WTC11 (cell line): ENCODE data around the gene OBP2B.

Source experiments
- ELF4 ChIP-seq: sonication (generic); formaldehyde crosslinking; IDR thresholded peaks from 2 replicates; pipeline ENCODE4 v1.8.1; 2022; ENCODE audit warnings: low read depth, mild to moderate bottlenecking, moderate library complexity, missing genetic modification reagents
- EMX1 ChIP-seq: fragments of 250-450 bp; sonication (Bioruptor Pico); IDR thresholded peaks from 2 replicates; pipeline ENCODE4 v1.8.0; 2021; ENCODE audit warnings: mild to moderate bottlenecking
- ESRRA ChIP-seq: sonication (generic); formaldehyde crosslinking; IDR thresholded peaks from 2 replicates; pipeline ENCODE4 v1.8.1; 2022; ENCODE audit warnings: mild to moderate bottlenecking, missing genetic modification reagents, borderline replicate concordance
- GRHL2 ChIP-seq: fragments of 250-450 bp; sonication (Bioruptor Pico); IDR thresholded peaks from 2 replicates; pipeline ENCODE4 v1.8.0; 2022; ENCODE audit warnings: mild to moderate bottlenecking, moderate library complexity; ENCODE audit not compliant: insufficient replicate concordance, severe bottlenecking
- NFYB ChIP-seq: sonication (generic); formaldehyde crosslinking; conservative IDR thresholded peaks from 2 replicates; pipeline ENCODE4 v1.8.0; 2022; ENCODE audit warnings: low read depth, missing genetic modification reagents
- NR3C1 ChIP-seq: sonication (generic); formaldehyde crosslinking; conservative IDR thresholded peaks from 2 replicates; pipeline ENCODE4 v1.8.1; 2023; ENCODE audit warnings: low read depth, mild to moderate bottlenecking, missing genetic modification reagents
- RELA ChIP-seq: sonication (generic); formaldehyde crosslinking; IDR thresholded peaks from 2 replicates; pipeline ENCODE4 v1.8.1; 2022; ENCODE audit warnings: missing genetic modification reagents, mild to moderate bottlenecking, borderline replicate concordance
- SP1 ChIP-seq: sonication (generic); formaldehyde crosslinking; conservative IDR thresholded peaks from 2 replicates; pipeline ENCODE4 v1.8.1; 2022; ENCODE audit warnings: missing genetic modification reagents
- TP53 ChIP-seq: sonication (generic); formaldehyde crosslinking; IDR thresholded peaks from 2 replicates; pipeline ENCODE4 v1.8.1; 2023; ENCODE audit warnings: mild to moderate bottlenecking, missing genetic modification reagents
- ZNF232 ChIP-seq: sonication (generic); formaldehyde crosslinking; IDR thresholded peaks from 2 replicates; pipeline ENCODE4 v1.8.0; 2022; ENCODE audit warnings: mild to moderate bottlenecking, missing genetic modification reagents
- TF ChIP-seq, protein P1 (sequence below): fragments of 200-600 bp; IDR thresholded peaks from 2 replicates; pipeline ENCODE4 v1.8.0; 2022; ENCODE audit warnings: antibody characterized with exemption
- TF ChIP-seq, protein P2 (sequence below): sonication (generic); formaldehyde crosslinking; IDR thresholded peaks from 2 replicates; pipeline ENCODE4 v1.8.1; 2023; ENCODE audit warnings: mild to moderate bottlenecking, missing genetic modification reagents, moderate library complexity
- TF ChIP-seq, protein P3 (sequence below): sonication (generic); formaldehyde crosslinking; IDR thresholded peaks from 2 replicates; pipeline ENCODE4 v1.8.1; 2023; ENCODE audit warnings: mild to moderate bottlenecking, moderate library complexity, missing genetic modification reagents
- TF ChIP-seq, protein P4 (sequence below): fragments of 250-450 bp; sonication (Bioruptor Pico); IDR thresholded peaks from 2 replicates; pipeline ENCODE4 v1.9.0; 2021; ENCODE audit warnings: mild to moderate bottlenecking, borderline replicate concordance

DNA sequence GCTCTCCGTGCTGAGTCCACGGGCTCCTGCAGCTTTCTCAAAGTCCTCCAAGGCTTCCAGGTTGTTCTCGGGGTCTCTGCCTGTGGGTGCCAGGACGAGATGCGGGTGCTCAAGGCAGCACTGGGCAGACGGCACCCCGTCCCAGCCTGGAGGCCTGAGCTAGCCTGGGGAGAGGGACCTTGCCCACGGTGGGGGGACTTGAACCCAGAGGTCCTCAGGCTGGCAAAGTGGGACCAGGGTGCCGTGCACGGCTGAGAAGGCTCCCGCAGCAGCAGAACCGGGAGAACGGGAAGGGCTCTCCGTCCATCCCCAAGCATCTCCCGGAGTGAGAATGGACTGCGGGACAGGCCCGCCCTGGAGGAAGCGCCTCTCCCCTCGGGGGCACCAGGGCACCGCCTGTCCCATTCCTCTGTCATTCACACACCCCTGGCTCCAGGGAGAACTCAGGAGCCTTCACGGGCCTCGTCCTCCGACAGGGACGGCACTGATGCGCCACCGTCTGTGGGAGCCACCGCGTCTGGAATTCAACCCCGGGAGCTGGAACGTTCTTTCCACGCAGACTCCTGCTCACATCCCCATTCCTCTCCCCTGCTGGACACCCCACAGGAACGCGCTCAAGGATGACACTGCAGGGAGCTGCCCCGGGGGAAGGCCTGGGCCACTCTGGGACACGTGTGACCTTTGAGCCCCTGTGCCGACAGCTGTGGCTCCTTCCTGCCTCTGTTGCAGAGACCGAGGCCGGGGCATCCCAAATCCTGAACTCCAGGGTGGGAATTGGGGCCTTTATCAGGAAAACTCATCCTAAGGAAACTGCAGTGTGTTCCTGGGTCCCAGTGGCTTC is 16.3 kb upstream of the OBP2B start:
- TF ChIP-seq, protein P1, sequence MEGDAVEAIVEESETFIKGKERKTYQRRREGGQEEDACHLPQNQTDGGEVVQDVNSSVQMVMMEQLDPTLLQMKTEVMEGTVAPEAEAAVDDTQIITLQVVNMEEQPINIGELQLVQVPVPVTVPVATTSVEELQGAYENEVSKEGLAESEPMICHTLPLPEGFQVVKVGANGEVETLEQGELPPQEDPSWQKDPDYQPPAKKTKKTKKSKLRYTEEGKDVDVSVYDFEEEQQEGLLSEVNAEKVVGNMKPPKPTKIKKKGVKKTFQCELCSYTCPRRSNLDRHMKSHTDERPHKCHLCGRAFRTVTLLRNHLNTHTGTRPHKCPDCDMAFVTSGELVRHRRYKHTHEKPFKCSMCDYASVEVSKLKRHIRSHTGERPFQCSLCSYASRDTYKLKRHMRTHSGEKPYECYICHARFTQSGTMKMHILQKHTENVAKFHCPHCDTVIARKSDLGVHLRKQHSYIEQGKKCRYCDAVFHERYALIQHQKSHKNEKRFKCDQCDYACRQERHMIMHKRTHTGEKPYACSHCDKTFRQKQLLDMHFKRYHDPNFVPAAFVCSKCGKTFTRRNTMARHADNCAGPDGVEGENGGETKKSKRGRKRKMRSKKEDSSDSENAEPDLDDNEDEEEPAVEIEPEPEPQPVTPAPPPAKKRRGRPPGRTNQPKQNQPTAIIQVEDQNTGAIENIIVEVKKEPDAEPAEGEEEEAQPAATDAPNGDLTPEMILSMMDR = no peak
- TF ChIP-seq, protein P2, sequence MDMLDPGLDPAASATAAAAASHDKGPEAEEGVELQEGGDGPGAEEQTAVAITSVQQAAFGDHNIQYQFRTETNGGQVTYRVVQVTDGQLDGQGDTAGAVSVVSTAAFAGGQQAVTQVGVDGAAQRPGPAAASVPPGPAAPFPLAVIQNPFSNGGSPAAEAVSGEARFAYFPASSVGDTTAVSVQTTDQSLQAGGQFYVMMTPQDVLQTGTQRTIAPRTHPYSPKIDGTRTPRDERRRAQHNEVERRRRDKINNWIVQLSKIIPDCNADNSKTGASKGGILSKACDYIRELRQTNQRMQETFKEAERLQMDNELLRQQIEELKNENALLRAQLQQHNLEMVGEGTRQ = no peak
- TF ChIP-seq TP53 (no peak), ESRRA (CRISPR knock-in tag) (no peak), ELF4 (no peak), NR3C1 (CRISPR knock-in tag) (no peak), RELA (no peak), EMX1 (no peak), ZNF232 (CRISPR knock-in tag) (no peak), NFYB (no peak), GRHL2 (CRISPR knock-in tag) (no peak), SP1 (CRISPR knock-in tag) (no peak)
- TF ChIP-seq, protein P3, sequence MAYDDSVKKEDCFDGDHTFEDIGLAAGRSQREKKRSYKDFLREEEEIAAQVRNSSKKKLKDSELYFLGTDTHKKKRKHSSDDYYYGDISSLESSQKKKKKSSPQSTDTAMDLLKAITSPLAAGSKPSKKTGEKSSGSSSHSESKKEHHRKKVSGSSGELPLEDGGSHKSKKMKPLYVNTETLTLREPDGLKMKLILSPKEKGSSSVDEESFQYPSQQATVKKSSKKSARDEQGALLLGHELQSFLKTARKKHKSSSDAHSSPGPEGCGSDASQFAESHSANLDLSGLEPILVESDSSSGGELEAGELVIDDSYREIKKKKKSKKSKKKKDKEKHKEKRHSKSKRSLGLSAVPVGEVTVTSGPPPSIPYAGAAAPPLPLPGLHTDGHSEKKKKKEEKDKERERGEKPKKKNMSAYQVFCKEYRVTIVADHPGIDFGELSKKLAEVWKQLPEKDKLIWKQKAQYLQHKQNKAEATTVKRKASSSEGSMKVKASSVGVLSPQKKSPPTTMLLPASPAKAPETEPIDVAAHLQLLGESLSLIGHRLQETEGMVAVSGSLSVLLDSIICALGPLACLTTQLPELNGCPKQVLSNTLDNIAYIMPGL (CRISPR knock-in tag) = no peak
- TF ChIP-seq, protein P4, sequence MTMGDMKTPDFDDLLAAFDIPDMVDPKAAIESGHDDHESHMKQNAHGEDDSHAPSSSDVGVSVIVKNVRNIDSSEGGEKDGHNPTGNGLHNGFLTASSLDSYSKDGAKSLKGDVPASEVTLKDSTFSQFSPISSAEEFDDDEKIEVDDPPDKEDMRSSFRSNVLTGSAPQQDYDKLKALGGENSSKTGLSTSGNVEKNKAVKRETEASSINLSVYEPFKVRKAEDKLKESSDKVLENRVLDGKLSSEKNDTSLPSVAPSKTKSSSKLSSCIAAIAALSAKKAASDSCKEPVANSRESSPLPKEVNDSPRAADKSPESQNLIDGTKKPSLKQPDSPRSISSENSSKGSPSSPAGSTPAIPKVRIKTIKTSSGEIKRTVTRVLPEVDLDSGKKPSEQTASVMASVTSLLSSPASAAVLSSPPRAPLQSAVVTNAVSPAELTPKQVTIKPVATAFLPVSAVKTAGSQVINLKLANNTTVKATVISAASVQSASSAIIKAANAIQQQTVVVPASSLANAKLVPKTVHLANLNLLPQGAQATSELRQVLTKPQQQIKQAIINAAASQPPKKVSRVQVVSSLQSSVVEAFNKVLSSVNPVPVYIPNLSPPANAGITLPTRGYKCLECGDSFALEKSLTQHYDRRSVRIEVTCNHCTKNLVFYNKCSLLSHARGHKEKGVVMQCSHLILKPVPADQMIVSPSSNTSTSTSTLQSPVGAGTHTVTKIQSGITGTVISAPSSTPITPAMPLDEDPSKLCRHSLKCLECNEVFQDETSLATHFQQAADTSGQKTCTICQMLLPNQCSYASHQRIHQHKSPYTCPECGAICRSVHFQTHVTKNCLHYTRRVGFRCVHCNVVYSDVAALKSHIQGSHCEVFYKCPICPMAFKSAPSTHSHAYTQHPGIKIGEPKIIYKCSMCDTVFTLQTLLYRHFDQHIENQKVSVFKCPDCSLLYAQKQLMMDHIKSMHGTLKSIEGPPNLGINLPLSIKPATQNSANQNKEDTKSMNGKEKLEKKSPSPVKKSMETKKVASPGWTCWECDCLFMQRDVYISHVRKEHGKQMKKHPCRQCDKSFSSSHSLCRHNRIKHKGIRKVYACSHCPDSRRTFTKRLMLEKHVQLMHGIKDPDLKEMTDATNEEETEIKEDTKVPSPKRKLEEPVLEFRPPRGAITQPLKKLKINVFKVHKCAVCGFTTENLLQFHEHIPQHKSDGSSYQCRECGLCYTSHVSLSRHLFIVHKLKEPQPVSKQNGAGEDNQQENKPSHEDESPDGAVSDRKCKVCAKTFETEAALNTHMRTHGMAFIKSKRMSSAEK (CRISPR knock-in tag) = no peak
